ENCODE measurements around the gene DNAJB4. TPM values are rescaled to one million over a fixed set of nuclear protein-coding genes. Genes with fewer than 3 reads are reported as not detected.

The DNAJB4 gene
- total and polyA plus RNA-seq, 2 of the 8 experiments (the other 6 are each of a cell fraction or from before 2014, with no cell fraction given) = 6.6 to 21.8 TPM

DNA sequence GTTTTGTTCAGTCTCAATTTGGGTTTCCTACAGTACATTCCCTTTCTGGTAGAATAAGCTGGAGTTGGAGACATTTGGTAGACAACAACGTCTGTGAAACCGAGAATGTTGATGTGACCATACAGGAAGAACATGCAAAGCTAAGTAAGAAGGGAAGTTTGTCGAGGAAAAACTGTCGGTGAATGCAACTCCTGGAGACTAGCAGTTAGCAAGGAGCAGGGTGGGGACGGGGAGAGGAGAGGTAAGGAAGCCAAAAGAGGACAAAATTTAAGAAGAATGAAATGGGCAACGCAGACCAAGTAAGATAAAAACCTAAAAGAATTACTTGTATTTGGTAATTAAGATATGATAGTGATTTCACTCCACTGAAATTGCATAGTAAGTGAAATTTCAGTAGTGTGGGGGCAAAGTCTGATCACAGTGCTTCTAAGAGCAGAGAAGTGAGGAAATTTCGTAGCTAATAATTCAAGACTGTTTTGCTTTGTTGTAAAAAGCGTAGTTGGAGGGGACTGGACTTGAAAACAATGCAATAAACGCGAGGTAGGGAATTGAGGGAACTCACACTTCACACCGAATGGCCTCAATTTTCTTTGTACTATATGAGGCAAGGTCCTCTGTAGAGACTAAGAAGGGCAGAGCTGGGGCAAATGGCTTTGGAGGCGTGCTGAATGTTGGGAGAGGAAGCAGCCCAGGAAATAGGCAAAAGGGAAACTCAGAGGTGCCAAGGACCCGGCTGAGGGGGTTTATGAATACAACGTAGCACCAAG is 40.2 kb downstream of the DNAJB4 start (continued):
- no peak for TF ChIP-seq SIX5 (IDR thresholded peaks at IDR 0.05; ENCODE audit: low read depth, low read length)
- no peak for TF ChIP-seq RNF2 (IDR thresholded peaks at IDR 0.05; ENCODE audit: borderline replicate concordance, low read depth, low read length, missing control alignments, poor library complexity, severe bottlenecking)
- TF ChIP-seq SUZ12 (IDR thresholded peaks at IDR 0.05; ENCODE audit: low read length) = no peak
